Parathyroid adenoma (tissue), 2 donors: ENCODE data around the gene C1QTNF12.

Experiments used
- H2AFZ ChIP-seq: fragments of 300-600 bp; sonication (generic); one replicate; pipeline ENCODE4 v1.7.0; 2017; ENCODE audit warnings: antibody characterized with exemption, mild to moderate bottlenecking
- H3K27ac ChIP-seq: fragments of 300-600 bp; sonication (generic); one replicate; pipeline ENCODE4 v1.7.0; 2017
- H3K27me3 ChIP-seq: fragments of 300-600 bp; sonication (generic); one replicate; pipeline ENCODE4 v1.7.0; 2017; ENCODE audit warnings: low read length; ENCODE audit not compliant: control insufficient read depth, insufficient read depth
- H3K36me3 ChIP-seq: fragments of 300-600 bp; sonication (generic); one replicate; pipeline ENCODE4 v1.7.0; 2017; ENCODE audit warnings: low read length; ENCODE audit not compliant: control insufficient read depth, insufficient read depth
- H3K4me1 ChIP-seq: fragments of 300-600 bp; sonication (generic); one replicate; pipeline ENCODE4 v1.7.0; 2017; ENCODE audit warnings: control low read depth
- H3K4me2 ChIP-seq: fragments of 300-600 bp; sonication (generic); one replicate; pipeline ENCODE4 v1.7.0; 2017; ENCODE audit warnings: low read length
- H3K4me3 ChIP-seq: fragments of 300-600 bp; sonication (generic); one replicate; pipeline ENCODE4 v1.7.0; 2017; ENCODE audit warnings: low read depth, low read length
- H3K79me2 ChIP-seq: fragments of 300-600 bp; sonication (generic); one replicate; pipeline ENCODE4 v1.7.0; 2017; ENCODE audit warnings: control low read depth
- H3K9ac ChIP-seq: fragments of 300-600 bp; sonication (generic); one replicate; pipeline ENCODE4 v1.7.0; 2017; ENCODE audit warnings: mild to moderate bottlenecking
- H3K9me3 ChIP-seq: fragments of 300-600 bp; sonication (generic); one replicate; pipeline ENCODE4 v1.7.0; 2017; ENCODE audit warnings: low read length; ENCODE audit not compliant: control insufficient read depth
- TF ChIP-seq, protein P1 (sequence below): fragments of 300-600 bp; sonication (generic); IDR thresholded peaks from one replicate; pipeline ENCODE4 v1.7.0; 2017; ENCODE audit warnings: antibody characterized with exemption, mild to moderate bottlenecking
- donor health status: primary hyperparathyroidism.

Gene C1QTNF12

DNA sequence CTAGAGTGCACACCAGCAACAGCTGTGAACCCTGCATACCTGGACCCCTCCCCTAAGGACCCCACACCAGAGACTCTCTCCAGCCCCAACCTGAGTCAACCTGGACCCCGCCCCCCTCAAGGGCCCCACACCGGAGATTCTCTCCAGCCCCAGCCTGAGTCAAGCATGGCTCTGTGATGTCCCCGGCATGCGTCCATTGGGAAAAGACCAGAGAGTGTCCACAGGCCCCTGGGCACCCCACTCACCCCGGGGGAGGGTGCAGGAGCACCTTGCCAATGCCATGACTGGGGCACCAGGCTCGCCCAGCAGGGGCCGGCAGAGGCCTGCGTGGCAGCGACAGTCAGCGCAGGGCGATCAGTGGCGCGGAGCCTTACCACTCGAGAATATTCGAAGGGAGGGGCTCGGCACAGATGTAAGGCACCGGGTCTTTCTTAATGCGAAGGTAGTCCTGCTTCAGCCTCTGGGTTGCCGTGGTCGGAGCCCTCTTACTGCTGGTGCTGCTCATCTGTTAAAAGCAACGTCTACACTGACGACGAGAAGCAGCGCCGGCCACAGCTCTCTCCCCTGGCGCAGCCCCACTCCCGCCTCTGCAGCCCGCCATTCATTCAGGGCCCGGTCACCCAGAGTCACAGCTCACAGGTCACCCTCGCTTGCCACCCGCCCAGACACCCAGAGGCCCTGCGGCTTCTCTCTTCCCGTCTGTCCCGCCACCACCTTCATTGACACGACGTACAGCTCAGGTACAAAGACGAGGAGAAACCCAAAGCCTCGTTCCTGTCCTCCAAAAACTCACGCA, 21.2 kb upstream of the C1QTNF12 start:
- no peak overlapping the region for H2AFZ ChIP-seq
- H3K4me3 ChIP-seq = no peak overlapping the region
- peaks cover 28% of the 10 kb centered on the region for H3K79me2 ChIP-seq
- no peak overlapping the region for H3K9ac ChIP-seq
- peaks cover 3% of the 10 kb centered on the region for H3K4me1 ChIP-seq
- no peaks in the 10 kb centered on the region for H3K27me3 ChIP-seq
- TF ChIP-seq, protein P1, sequence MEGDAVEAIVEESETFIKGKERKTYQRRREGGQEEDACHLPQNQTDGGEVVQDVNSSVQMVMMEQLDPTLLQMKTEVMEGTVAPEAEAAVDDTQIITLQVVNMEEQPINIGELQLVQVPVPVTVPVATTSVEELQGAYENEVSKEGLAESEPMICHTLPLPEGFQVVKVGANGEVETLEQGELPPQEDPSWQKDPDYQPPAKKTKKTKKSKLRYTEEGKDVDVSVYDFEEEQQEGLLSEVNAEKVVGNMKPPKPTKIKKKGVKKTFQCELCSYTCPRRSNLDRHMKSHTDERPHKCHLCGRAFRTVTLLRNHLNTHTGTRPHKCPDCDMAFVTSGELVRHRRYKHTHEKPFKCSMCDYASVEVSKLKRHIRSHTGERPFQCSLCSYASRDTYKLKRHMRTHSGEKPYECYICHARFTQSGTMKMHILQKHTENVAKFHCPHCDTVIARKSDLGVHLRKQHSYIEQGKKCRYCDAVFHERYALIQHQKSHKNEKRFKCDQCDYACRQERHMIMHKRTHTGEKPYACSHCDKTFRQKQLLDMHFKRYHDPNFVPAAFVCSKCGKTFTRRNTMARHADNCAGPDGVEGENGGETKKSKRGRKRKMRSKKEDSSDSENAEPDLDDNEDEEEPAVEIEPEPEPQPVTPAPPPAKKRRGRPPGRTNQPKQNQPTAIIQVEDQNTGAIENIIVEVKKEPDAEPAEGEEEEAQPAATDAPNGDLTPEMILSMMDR = no peak
- H3K27ac ChIP-seq = no peak overlapping the region
- H3K9me3 ChIP-seq = no peaks in the 10 kb centered on the region
- H3K4me2 ChIP-seq = no peak overlapping the region
- no peaks in the 10 kb centered on the region for H3K36me3 ChIP-seq

DNA sequence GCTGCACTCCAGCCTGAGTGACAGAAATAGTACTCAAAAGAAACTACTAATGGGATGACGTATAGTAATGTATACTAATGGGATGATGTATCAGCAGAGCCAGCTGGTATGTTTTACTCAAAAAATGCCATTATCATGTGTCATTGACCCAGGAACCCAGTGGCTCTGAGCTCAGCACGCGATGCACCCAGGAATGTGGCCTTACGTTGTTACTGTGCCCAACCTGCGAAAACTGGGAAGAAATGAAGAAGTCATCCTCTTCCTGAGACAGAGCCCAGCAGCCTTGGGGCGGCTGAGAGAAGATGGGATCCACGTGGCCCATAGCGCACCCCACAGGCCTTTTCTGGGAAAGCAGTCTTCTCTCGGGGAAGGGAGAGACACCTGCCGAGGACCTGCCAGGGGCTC, 18.3 kb upstream of the C1QTNF12 start:
- Histone ChIP-seq H3K27me3 (no peaks in the 10 kb centered on the region), H3K4me2 (no peak overlapping the region), H2AFZ (no peak overlapping the region), H3K4me1 (no peaks in the 10 kb centered on the region), H3K9me3 (no peaks in the 10 kb centered on the region), H3K4me3 (no peak overlapping the region), H3K27ac (no peak overlapping the region), H3K9ac (no peak overlapping the region), H3K36me3 (no peaks in the 10 kb centered on the region), H3K79me2 (peaks cover 9% of the 10 kb centered on the region)
- TF ChIP-seq, protein P1 = no peak

DNA sequence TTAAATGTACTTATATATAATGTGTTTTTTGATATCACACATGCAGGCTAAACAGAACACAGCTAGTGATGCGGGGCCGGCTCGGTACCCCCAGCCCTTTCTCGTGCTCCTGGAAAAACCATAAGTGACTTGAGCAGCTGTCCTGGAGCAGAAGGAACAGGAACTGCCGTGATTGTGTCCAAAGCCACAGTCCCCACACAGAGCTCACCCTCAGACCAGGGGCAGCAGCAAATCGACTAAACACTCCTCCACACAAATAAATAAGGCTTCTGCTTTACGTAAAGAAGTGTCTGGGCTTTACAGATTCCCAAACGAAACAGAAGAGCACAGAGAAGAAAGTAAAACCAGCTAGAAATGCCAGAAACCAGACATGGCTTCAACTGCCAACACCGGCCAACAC, 17.5 kb upstream of the C1QTNF12 start:
- no peak overlapping the region for H3K9ac ChIP-seq
- TF ChIP-seq, protein P1 = no peak
- no peaks in the 10 kb centered on the region for H3K27me3 ChIP-seq
- H3K4me3 ChIP-seq = no peak overlapping the region
- peaks cover 9% of the 10 kb centered on the region for H3K79me2 ChIP-seq
- no peaks in the 10 kb centered on the region for H3K36me3 ChIP-seq
- no peaks in the 10 kb centered on the region for H3K4me1 ChIP-seq
- H3K4me2 ChIP-seq = no peak overlapping the region
- H3K9me3 ChIP-seq = no peaks in the 10 kb centered on the region
- H3K27ac ChIP-seq = no peak overlapping the region
- H2AFZ ChIP-seq = no peak overlapping the region

DNA sequence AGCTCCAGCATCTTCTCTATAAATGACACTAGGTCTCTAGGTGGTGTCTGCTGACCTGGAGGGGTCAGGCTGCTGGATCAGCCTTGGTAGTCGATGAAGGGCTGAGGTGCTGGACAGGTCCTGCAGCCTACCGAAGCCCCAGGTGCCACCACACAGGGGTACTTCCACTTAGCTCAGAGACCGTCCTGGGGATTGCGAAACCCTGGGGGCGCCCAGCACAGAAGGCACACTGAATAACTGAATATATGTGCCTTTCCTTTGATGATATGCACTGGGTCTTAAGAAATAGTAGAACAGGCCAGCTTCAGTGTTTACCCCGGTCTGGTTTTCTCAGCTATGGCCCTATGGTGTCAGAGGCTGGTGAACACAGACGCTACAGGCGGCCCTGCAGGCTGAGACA, 16.2 kb upstream of the C1QTNF12 start:
- H3K9me3 ChIP-seq = no peaks in the 10 kb centered on the region
- no peaks in the 10 kb centered on the region for H3K4me1 ChIP-seq
- TF ChIP-seq, protein P1 = no peak
- H3K27ac ChIP-seq = no peak overlapping the region
- no peaks in the 10 kb centered on the region for H3K36me3 ChIP-seq
- H3K9ac ChIP-seq = no peak overlapping the region
- H2AFZ ChIP-seq = no peak overlapping the region
- H3K27me3 ChIP-seq = no peaks in the 10 kb centered on the region
- H3K4me3 ChIP-seq = no peak overlapping the region
- H3K4me2 ChIP-seq = no peak overlapping the region
- peaks cover 3% of the 10 kb centered on the region for H3K79me2 ChIP-seq

DNA sequence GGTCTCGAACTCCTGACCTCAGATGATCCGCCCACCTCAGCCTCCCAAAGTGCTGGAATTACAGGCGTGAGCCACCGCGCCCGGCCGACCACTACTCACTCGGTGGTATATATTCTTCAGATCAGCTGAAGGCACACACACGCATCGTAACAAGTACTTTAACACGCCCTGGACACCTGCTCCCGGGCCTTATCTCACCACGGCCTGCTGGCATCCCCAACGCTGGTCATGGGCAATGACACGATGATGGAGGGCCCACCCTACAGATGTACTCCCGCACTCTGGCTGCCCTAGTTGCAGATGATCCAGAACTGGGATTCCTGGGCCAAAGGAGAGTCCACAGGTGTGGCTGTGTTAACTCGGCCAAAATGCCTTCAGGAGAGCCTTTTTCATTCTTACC, 15.5 kb upstream of the C1QTNF12 start:
- no peaks in the 10 kb centered on the region for H3K4me1 ChIP-seq
- H3K27me3 ChIP-seq = no peaks in the 10 kb centered on the region
- no peak overlapping the region for H3K27ac ChIP-seq
- H3K4me3 ChIP-seq = no peak overlapping the region
- H3K9me3 ChIP-seq = no peaks in the 10 kb centered on the region
- TF ChIP-seq, protein P1 = no peak
- no peaks in the 10 kb centered on the region for H3K79me2 ChIP-seq
- H2AFZ ChIP-seq = no peak overlapping the region
- no peaks in the 10 kb centered on the region for H3K36me3 ChIP-seq
- H3K9ac ChIP-seq = no peak overlapping the region
- H3K4me2 ChIP-seq = no peak overlapping the region
